IMR-90 (cell line): ENCODE results near the gene FAS. TPM values are rescaled to one million over a fixed set of nuclear protein-coding genes. Genes with fewer than 3 reads are reported as not detected.

ENCODE experiments used
- ATAC-seq: fragments of 200-7000 bp; cut with Tn5 transposase; 2 replicates; pipeline ENCODE4 v1.9.1; 2020; ENCODE audit warnings: low read depth, mild to moderate bottlenecking, moderate library complexity
- BruUV-seq: library from RNA; stranded (reverse); fragments of 400-500 nt; replicated peaks from 2 replicates; lab custom pipeline; 2021; lab: Mats Ljungman, UMichigan
- CTCF ChIA-PET: fragments of 300-600 bp; formaldehyde crosslinking; extraction: SDS; loops from one replicate; lab custom pipeline; 2021; ENCODE audit warnings: antibody characterized with exemption; lab: Yijun Ruan, JAX
- POLR2A ChIA-PET: fragments of 300-600 bp; sonication (Branson Sonifier 250); formaldehyde crosslinking; loops from one replicate; lab custom pipeline; 2022; ENCODE audit warnings: antibody characterized with exemption; ENCODE audit not compliant: unreplicated experiment; lab: Charles Lee
- DNase-seq: peaks from one replicate; pipeline ENCODE4 v3.0.0; 2013
- H2AFZ ChIP-seq: replicated peaks from 2 replicates; pipeline ENCODE3; 2013; ENCODE audit warnings: low read length, mild to moderate bottlenecking; ENCODE audit not compliant: poor library complexity
- H2AK5ac ChIP-seq: 2 replicates; pipeline ENCODE4 v1.6.1; 2013; ENCODE audit warnings: low read depth, low read length, inconsistent platforms
- H2AK9ac ChIP-seq: replicated peaks from 2 replicates; pipeline ENCODE3; 2013; ENCODE audit warnings: mild to moderate bottlenecking, low read depth, low read length, moderate library complexity; ENCODE audit not compliant: poor library complexity
- H2BK120ac ChIP-seq: 2 replicates; pipeline ENCODE4 v1.6.1; 2013; ENCODE audit warnings: low read depth, low read length, inconsistent platforms
- H2BK15ac ChIP-seq: 3 replicates; pipeline ENCODE4 v1.6.1; 2013; ENCODE audit warnings: low read depth, low read length, inconsistent platforms
- H2BK20ac ChIP-seq: 2 replicates; pipeline ENCODE4 v1.6.1; 2013; ENCODE audit warnings: low read depth, mild to moderate bottlenecking, inconsistent platforms, low read length, moderate library complexity
- H2BK5ac ChIP-seq: 2 replicates; pipeline ENCODE4 v1.6.1; 2013; ENCODE audit warnings: mild to moderate bottlenecking, low read depth, low read length, inconsistent platforms; ENCODE audit not compliant: poor library complexity, severe bottlenecking
- H3K14ac ChIP-seq: replicated peaks from 2 replicates; pipeline ENCODE4 v1.6.1; 2013; ENCODE audit warnings: low read depth, low read length, inconsistent platforms
- H3K18ac ChIP-seq: 2 replicates; pipeline ENCODE4 v1.6.1; 2013; ENCODE audit warnings: low read depth, low read length, control low read depth
- H3K23ac ChIP-seq: 2 replicates; pipeline ENCODE4 v1.6.1; 2013; ENCODE audit warnings: low read depth, low read length, inconsistent platforms
- H3K27ac ChIP-seq: 2 replicates; pipeline ENCODE4 v1.5.1; 2013; ENCODE audit warnings: mild to moderate bottlenecking, control low read depth, low read length; ENCODE audit not compliant: insufficient read depth
- H3K27me3 ChIP-seq: 2 replicates; pipeline ENCODE4 v1.6.1; 2013; ENCODE audit warnings: low read length; ENCODE audit not compliant: control insufficient read depth, insufficient read depth
- H3K36me3 ChIP-seq: 2 replicates; pipeline ENCODE4 v1.6.1; 2013; ENCODE audit warnings: low read length, mixed read lengths; ENCODE audit not compliant: control insufficient read depth, insufficient read depth
- H3K4ac ChIP-seq: 2 replicates; pipeline ENCODE4 v1.6.1; 2013; ENCODE audit warnings: low read depth, low read length, inconsistent platforms
- H3K4me1 ChIP-seq: 2 replicates; pipeline ENCODE4 v1.6.1; 2013; ENCODE audit warnings: low read length, mixed read lengths; ENCODE audit not compliant: control insufficient read depth, insufficient read depth
- H3K4me2 ChIP-seq: 2 replicates; pipeline ENCODE4 v1.6.1; 2013; ENCODE audit warnings: low read depth, mild to moderate bottlenecking, control low read depth, low read length, moderate library complexity
- H3K4me3 ChIP-seq: 2 replicates; pipeline ENCODE4 v1.5.1; 2013; ENCODE audit warnings: low read depth, mild to moderate bottlenecking, control low read depth, low read length, moderate library complexity; ENCODE audit not compliant: insufficient read depth
- H3K56ac ChIP-seq: 2 replicates; pipeline ENCODE4 v1.6.1; 2013; ENCODE audit warnings: low read length, inconsistent platforms; ENCODE audit not compliant: insufficient read depth; ENCODE audit errors: extremely low read depth
- H3K79me1 ChIP-seq, 2 experiments: 2 replicates each; pipeline ENCODE4 v1.6.1; 2013; ENCODE audit warnings: low read length in 2 of 2, inconsistent platforms in 1 of 2, low read depth in 1 of 2
- H3K9ac ChIP-seq: 2 replicates; pipeline ENCODE4 v1.6.1; 2013; ENCODE audit warnings: low read depth, low read length, control low read depth
- H3K9me1 ChIP-seq: 2 replicates; pipeline ENCODE4 v1.6.1; 2013; ENCODE audit warnings: low read length, inconsistent platforms; ENCODE audit not compliant: insufficient read depth
- H3K9me3 ChIP-seq: 2 replicates; pipeline ENCODE4 v1.6.1; 2013; ENCODE audit warnings: low read length; ENCODE audit not compliant: control insufficient read depth, insufficient read depth
- H4K20me1 ChIP-seq: 2 replicates; pipeline ENCODE4 v1.6.1; 2013; ENCODE audit warnings: low read length, inconsistent platforms; ENCODE audit not compliant: insufficient read depth
- H4K5ac ChIP-seq: 2 replicates; pipeline ENCODE4 v1.6.1; 2013; ENCODE audit warnings: mild to moderate bottlenecking, low read depth, low read length, control low read depth
- H4K8ac ChIP-seq, 2 experiments: 2 replicates each; pipeline ENCODE4 v1.6.1; 2013; ENCODE audit warnings: low read depth in 2 of 2, low read length in 2 of 2, control low read depth in 1 of 2, inconsistent platforms in 1 of 2
- H4K91ac ChIP-seq: 2 replicates; pipeline ENCODE4 v1.6.1; 2013; ENCODE audit warnings: low read depth, low read length, inconsistent platforms; ENCODE audit not compliant: insufficient read depth
- MAFK ChIP-seq: IDR thresholded peaks from 2 replicates; pipeline ENCODE4 v1.6.1; 2012; ENCODE audit warnings: low read depth, low read length, improper control_type of control experiment
- USF2 ChIP-seq: fragments of 150-350 bp; IDR thresholded peaks from 2 replicates; pipeline ENCODE4 v1.6.1; 2017; ENCODE audit warnings: mild to moderate bottlenecking, antibody characterized with exemption, low read length, low read depth
- WGBS, 2 experiments: methylation state at CpG; one replicate each; pipeline versions ENCODE4 v1.1.5 to v1.1.7; 2013; ENCODE audit warnings: missing lambda C conversion rate in 2 of 2; ENCODE audit not compliant: insufficient read length in 1 of 2; ENCODE audit errors: extremely low coverage in 2 of 2; 5-methylcytosine and 5-hydroxymethylcytosine counted together
- dilution Hi-C: fragments of 300-500 bp; cut with HindIII; formaldehyde crosslinking; loops from one replicate; pipeline ENCODE4 v1.14.3; 2018; ENCODE audit warnings: low sequenced_read_pairs; ENCODE audit not compliant: unreplicated experiment
- in situ Hi-C: fragments of 300-500 bp; cut with MboI; formaldehyde crosslinking; loops from 3 replicates; pipeline ENCODE4 v1.14.3; 2019; ENCODE audit warnings: low sequenced_read_pairs, inconsistent platforms, mixed read lengths
- intact Hi-C: fragments of 100-400 bp; cut with micrococcal nuclease; formaldehyde crosslinking; loops from 2 replicates; pipeline ENCODE4 v1.10.0; 2022
- polyA plus RNA-seq, 3 experiments: library from polyadenylated mRNA; depleted of rRNA; stranded (reverse); fragments of >200 nt; gene quantifications; 2 replicates each; pipeline ENCODE4 v1.2.3, GENCODE V29; 2012; ENCODE audit warnings: low replicate concordance in 1 of 3
- total RNA-seq: library from RNA; depleted of rRNA; stranded (reverse); fragments of >200 nt; gene quantifications from 2 replicates; pipeline ENCODE4 v1.2.3, GENCODE V29; 2012

FAS gene
- total and polyA plus RNA-seq, 2 of the 4 experiments (the other 2 are of a cell fraction) = 34.3 to 53.8 TPM

- H3K9ac ChIP-seq = peak overlapping the region; percentile 23
- H3K27me3 ChIP-seq = no peaks in the 10 kb centered on the region
- H3K23ac ChIP-seq = peak overlapping the region; percentile 41; the same call in 1 of the 2 replicates
- H4K8ac ChIP-seq = no peak overlapping the region
- no peaks in the 10 kb centered on the region for H3K36me3 ChIP-seq
- BruUV-seq = no TSS peak
- dilution Hi-C loops (no loop called here), in situ Hi-C loops (no loop called here), intact Hi-C loops (no loop called here)
- H3K79me1 ChIP-seq = peaks cover 32 to 73% of the 10 kb centered on the region in 2 experiments
- H3K9me1 ChIP-seq = no peaks in the 10 kb centered on the region
- no peak overlapping the region for H3K27ac ChIP-seq
- H4K20me1 ChIP-seq = peaks cover 7% of the 10 kb centered on the region; the same call in 1 of the 2 replicates
- no peak overlapping the region for H2BK20ac ChIP-seq
- no peak overlapping the region for H4K5ac ChIP-seq
- no peak overlapping the region for H3K4ac ChIP-seq
- no peak overlapping the region for H3K56ac ChIP-seq
- H2AK5ac ChIP-seq = no peak overlapping the region
- no peak overlapping the region for H2AFZ ChIP-seq
- H3K14ac ChIP-seq = peak overlapping the region; percentile 64
- no peak overlapping the region for H2BK120ac ChIP-seq
- ATAC-seq = no peak
- peak overlapping the region; percentile 79 for H3K4me2 ChIP-seq
- no peak overlapping the region for H2AK9ac ChIP-seq
- H2BK5ac ChIP-seq = peak overlapping the region; percentile 35
- TF ChIP-seq MAFK = peak; percentile 62
- TF ChIP-seq USF2 = no peak
- no peaks in the 10 kb centered on the region for H3K9me3 ChIP-seq
- no peak overlapping the region for H2BK15ac ChIP-seq
- peak overlapping the region; percentile 35 for H3K4me3 ChIP-seq
- H3K18ac ChIP-seq = no peak overlapping the region
- POLR2A ChIA-PET = interaction anchor here (0.6 kb wide), 1 partner anchor 57 kb away, joined by 3 read pairs; no protein-coding TSS in a partner anchor
- peaks cover 5% of the 10 kb centered on the region for H3K4me1 ChIP-seq
- H4K91ac ChIP-seq = no peak overlapping the region
- CTCF ChIA-PET = interaction anchor here (0.6 to 1.1 kb wide), 2 partner anchors 221 to 429 kb away, joined by 3 read pairs; no protein-coding TSS in a partner anchor
- 59% methylated on average over 2 of the region's 3 CpGs; no CpG with 5 or more reads in 1 of the 2 experiments for WGBS, 2 experiments
- DNase-seq = peak; percentile 54
These were observed 2.4 kb downstream of the FAS start for GRCh38 chr10:88992921-88993524.
